ENCODE data around the gene CACNA1C.

DNA sequence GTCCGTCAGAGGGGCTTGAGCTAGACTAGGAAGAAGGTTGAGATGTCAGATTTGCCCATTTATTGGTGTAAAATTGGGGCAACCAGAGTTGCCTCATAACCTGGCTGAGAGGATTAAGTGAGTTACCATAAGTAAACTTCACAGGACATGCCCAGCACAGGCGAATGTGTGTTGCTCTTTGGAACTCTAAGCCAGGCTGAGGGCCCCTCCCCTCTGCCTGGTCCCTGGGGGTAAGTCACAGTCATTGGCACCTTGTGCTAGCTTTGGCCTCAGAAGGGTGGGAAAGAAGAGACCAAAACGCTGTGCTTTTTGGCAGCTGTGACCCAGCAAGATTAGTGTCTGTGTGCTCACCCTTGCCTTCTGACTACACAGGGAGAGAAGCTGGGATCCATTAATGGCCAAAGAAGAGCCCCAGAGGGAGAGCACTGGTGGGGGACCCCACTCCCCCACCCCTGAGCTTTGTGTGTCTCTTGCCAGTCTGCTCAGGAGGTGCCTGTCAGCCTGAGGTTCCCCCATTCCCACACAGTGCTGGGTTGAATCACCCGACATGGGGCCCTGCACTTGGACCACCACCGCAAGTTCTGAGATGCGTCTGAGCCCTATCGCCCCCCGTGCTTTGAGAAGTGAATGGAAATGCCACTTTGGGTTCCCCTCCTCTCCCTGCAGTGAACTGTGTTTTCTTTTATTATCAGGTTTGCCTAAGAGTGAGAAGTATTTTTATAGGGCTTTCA lies 74.1 kb downstream of the CACNA1C start:
- TF ChIP-seq, protein P1, sequence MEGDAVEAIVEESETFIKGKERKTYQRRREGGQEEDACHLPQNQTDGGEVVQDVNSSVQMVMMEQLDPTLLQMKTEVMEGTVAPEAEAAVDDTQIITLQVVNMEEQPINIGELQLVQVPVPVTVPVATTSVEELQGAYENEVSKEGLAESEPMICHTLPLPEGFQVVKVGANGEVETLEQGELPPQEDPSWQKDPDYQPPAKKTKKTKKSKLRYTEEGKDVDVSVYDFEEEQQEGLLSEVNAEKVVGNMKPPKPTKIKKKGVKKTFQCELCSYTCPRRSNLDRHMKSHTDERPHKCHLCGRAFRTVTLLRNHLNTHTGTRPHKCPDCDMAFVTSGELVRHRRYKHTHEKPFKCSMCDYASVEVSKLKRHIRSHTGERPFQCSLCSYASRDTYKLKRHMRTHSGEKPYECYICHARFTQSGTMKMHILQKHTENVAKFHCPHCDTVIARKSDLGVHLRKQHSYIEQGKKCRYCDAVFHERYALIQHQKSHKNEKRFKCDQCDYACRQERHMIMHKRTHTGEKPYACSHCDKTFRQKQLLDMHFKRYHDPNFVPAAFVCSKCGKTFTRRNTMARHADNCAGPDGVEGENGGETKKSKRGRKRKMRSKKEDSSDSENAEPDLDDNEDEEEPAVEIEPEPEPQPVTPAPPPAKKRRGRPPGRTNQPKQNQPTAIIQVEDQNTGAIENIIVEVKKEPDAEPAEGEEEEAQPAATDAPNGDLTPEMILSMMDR (IDR thresholded peaks at IDR 0.05; ENCODE audit: borderline replicate concordance, extremely low read depth, low read length, poor library complexity, severe bottlenecking) = no peak
- no peak for TF ChIP-seq EZH2 (IDR thresholded peaks at IDR 0.05; ENCODE audit: borderline replicate concordance, low read depth, low read length, severe bottlenecking)

All from DND-41 (cell line).